ENCODE measurements around the gene OSBPL8.

The OSBPL8 gene

DNA sequence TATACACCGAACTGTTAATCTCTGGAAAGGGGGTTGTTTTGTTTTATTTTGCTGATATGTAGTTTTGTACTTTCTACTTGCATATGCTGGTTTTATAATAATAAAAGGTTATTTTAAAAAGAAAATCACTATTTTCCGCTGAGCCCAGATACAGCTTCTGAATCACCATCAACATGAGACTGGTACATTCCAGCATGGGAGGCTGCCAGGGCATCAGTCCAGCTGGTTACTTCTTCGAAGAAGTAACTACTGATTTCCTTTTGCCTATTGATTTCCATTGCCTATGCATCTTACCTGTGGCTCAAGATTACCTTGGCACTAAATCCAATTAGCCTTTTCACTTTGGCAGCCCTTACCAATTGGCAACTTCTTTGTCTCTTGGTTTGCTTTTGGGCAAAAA is 11.7 kb upstream of the OSBPL8 start:
- H3K27me3 ChIP-seq (ENCODE audit: insufficient read depth, low read length), result no peaks in the 10 kb centered on the region
- WGBS, result 84% methylated on average over 3 of the region's 3 CpGs

DNA sequence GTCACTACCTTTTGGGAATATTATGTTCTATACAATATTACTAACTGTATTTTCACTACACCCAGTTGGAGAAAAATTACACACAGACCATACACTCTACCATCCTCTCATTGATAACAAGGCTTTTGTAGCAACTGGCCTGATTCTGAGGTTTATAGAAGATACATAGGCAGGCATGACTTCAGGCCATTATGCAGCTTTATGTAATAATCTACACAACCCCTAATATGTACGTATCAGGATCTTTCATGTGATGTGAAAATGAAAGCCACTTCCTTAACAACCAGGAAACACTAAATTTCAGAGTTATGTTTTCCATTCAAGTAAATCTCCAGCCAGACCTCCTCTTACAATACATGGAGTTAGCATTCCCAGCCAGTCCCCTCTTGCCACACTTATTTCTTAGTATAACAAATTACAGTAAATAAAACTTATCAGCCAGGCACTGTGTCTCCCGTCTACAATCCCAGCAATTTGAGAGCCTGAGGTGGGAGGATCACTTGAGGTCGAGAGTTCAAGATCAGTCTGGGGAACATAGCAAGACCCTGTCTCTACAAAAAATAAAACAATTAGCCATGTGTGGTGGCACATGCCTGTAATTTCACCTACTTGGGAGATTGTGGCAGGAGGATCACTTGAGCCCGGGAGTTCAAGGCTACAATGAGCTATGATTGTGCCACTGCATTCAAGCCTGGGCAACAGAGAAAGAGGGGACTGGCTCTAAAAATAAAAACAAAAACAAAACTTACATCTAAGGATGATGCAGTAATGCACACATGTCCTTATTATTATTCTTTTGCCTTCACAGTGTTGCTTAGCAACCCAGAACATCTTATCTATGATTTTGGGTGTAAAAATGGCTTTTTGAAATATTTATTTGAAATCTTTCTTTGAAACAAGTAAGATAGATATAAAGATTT is 10.4 kb upstream of the OSBPL8 start:
- Histone ChIP-seq H3K27me3 (ENCODE audit: insufficient read depth, low read length) (no peaks in the 10 kb centered on the region), H3K4me1 (ENCODE audit: insufficient read depth, low read length) (no peaks in the 10 kb centered on the region), H3K4me3 (ENCODE audit: low read length) (no peak overlapping the region), H3K9me3 (ENCODE audit: insufficient read depth, low read depth, low read length) (peaks cover 14% of the 10 kb centered on the region), H3K36me3 (ENCODE audit: insufficient read depth, low read length) (no peaks in the 10 kb centered on the region), H3K27ac (ENCODE audit: low read depth, low read length) (no peak overlapping the region), H3K9ac (ENCODE audit: low read depth, low read length) (no peak overlapping the region)
- 81% methylated on average over 4 of the region's 4 CpGs for WGBS

More for the DNA sequence above, 11.7 kb upstream of the OSBPL8 start:
- Histone ChIP-seq H3K9me3 (ENCODE audit: insufficient read depth, low read depth, low read length) (peaks cover 14% of the 10 kb centered on the region), H3K4me3 (ENCODE audit: low read length) (no peak overlapping the region), H3K4me1 (ENCODE audit: insufficient read depth, low read length) (no peaks in the 10 kb centered on the region), H3K36me3 (ENCODE audit: insufficient read depth, low read length) (no peaks in the 10 kb centered on the region), H3K27ac (ENCODE audit: low read depth, low read length) (no peak overlapping the region), H3K9ac (ENCODE audit: low read depth, low read length) (no peak overlapping the region)

DNA sequence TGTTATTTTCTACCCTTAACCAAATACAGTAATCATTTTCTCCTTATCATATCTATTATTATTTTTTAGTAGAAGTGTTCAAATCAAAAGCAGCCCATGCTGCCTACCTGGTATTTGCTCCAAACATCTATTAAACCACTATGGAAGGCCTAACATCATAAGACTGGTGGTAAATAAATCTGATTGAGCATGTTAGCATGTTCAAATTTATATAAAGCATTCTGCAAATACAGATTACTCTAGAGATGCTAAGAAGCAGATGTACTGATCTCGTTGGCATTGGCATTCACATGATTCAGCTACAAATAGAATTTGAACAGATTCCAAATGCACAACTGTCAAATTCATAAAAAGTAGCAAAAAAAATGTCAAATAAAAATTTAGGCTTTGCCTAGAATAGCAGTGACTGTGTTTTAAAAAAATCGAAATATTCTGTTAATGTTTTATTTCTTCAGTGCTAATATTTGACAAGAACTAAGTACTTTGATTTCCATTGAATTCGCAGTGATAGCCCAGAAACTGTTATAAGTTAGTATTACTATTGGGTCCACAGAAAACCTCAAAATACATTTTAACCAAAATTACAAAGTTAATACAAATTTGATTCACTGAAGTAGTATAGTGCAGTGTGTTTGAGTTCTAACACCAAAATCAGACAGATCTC is 9.4 kb upstream of the OSBPL8 start:
- no peaks in the 10 kb centered on the region for H3K4me1 ChIP-seq (ENCODE audit: insufficient read depth, low read length)
- no peak overlapping the region for H3K9ac ChIP-seq (ENCODE audit: low read depth, low read length)
- H3K36me3 ChIP-seq (ENCODE audit: insufficient read depth, low read length), result no peaks in the 10 kb centered on the region
- peaks cover 12% of the 10 kb centered on the region for H3K9me3 ChIP-seq (ENCODE audit: insufficient read depth, low read depth, low read length)
- WGBS, result 92% methylated on average over 3 of the region's 3 CpGs
- no peak overlapping the region for H3K27ac ChIP-seq (ENCODE audit: low read depth, low read length)
- no peak overlapping the region for H3K4me3 ChIP-seq (ENCODE audit: low read length)
- H3K27me3 ChIP-seq (ENCODE audit: insufficient read depth, low read length), result no peaks in the 10 kb centered on the region

DNA sequence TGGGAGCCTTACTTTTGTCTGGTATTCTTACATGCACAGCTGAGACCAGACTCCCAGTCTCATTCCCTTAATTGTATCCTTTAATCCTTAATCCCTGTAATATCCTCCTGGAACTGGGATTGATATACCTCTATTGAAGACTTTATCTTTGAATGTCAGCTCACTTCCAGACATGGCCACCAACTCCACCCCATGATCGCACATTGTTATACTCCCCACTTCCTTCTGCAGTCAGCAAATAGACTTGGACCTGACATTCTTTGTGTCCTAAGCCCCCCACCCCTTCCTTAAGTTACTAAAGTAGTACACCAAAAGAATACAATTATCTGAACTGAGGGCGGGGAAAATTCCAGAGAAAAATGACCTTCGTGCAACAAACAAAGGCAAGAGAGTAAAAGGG is 8.6 kb upstream of the OSBPL8 start:
- Histone ChIP-seq H3K9ac (ENCODE audit: low read depth, low read length) (no peak overlapping the region), H3K27ac (ENCODE audit: low read depth, low read length) (no peak overlapping the region), H3K4me3 (ENCODE audit: low read length) (no peak overlapping the region), H3K36me3 (ENCODE audit: insufficient read depth, low read length) (no peaks in the 10 kb centered on the region), H3K27me3 (ENCODE audit: insufficient read depth, low read length) (no peaks in the 10 kb centered on the region), H3K9me3 (ENCODE audit: insufficient read depth, low read depth, low read length) (peaks cover 3% of the 10 kb centered on the region; the same call in 1 of the 2 replicates), H3K4me1 (ENCODE audit: insufficient read depth, low read length) (no peaks in the 10 kb centered on the region)
- WGBS, result 96% methylated on average over 1 of the region's 3 CpGs

DNA sequence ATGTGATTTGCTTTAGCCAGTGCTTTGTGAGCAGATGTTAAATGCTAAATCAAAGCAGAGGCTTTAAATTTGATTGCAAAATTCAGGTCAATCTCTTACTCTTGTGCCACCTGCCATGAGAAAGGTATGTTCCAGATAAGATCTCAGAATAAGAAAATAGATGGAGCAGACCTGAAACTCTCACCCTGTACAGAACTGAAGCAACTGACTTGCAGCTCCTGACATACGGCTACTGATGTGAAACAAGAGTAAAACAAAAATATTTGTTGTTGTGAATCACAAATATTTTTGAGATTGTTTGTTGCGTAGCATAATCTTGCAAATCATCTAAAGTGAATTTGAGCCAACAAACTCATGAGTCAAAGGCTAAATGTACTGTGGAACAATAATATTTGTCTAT is 3.5 kb upstream of the OSBPL8 start:
- no peak overlapping the region for H3K4me3 ChIP-seq (ENCODE audit: low read length)
- H3K4me1 ChIP-seq (ENCODE audit: insufficient read depth, low read length), result peaks cover 14% of the 10 kb centered on the region; the same call in 1 of the 2 replicates
- no peaks in the 10 kb centered on the region for H3K36me3 ChIP-seq (ENCODE audit: insufficient read depth, low read length)
- WGBS, result 97% methylated on average over 2 of the region's 2 CpGs
- H3K27ac ChIP-seq (ENCODE audit: low read depth, low read length), result no peak overlapping the region
- no peak overlapping the region for H3K9ac ChIP-seq (ENCODE audit: low read depth, low read length)
- no peaks in the 10 kb centered on the region for H3K27me3 ChIP-seq (ENCODE audit: insufficient read depth, low read length)
- no peaks in the 10 kb centered on the region for H3K9me3 ChIP-seq (ENCODE audit: insufficient read depth, low read depth, low read length)

- WGBS, result 52% methylated on average over 2 of the region's 3 CpGs
- Histone ChIP-seq H3K36me3 (ENCODE audit: insufficient read depth, low read length) (no peaks in the 10 kb centered on the region), H3K9ac (ENCODE audit: low read depth, low read length) (no peak overlapping the region), H3K27me3 (ENCODE audit: insufficient read depth, low read length) (no peaks in the 10 kb centered on the region), H3K4me3 (ENCODE audit: low read length) (no peak overlapping the region), H3K9me3 (ENCODE audit: insufficient read depth, low read depth, low read length) (no peaks in the 10 kb centered on the region), H3K4me1 (ENCODE audit: insufficient read depth, low read length) (peaks cover 20% of the 10 kb centered on the region; the same call in 1 of the 2 replicates), H3K27ac (ENCODE audit: low read depth, low read length) (no peak overlapping the region)
Observed at GRCh38 chr12:76562130-76562529, 2.6 kb upstream of the OSBPL8 start.

DNA sequence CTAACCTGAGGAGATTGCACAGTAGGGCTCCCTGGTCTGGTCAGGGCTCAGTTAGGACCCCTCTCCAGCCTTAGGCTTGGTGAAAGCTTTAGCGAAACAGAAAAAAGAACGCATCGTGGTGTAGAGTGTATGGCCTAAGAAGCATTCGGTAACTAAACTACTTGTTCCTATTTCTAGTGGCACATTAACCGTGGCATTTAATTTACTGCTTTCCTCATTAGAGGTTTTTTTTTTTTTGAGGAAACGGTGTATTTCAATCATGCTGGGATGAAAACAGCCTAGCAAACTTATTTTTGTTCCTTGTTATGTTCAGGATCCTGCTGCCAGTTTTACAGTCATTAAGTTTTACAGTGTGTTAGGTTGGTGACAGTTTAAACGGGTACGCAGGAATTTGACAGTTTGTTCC is 518 bp upstream of the OSBPL8 start:
- Histone ChIP-seq H3K9ac (ENCODE audit: low read depth, low read length) (peak overlapping the region; percentile 85), H3K27me3 (ENCODE audit: insufficient read depth, low read length) (no peaks in the 10 kb centered on the region), H3K4me1 (ENCODE audit: insufficient read depth, low read length) (peaks cover 20% of the 10 kb centered on the region; the same call in 1 of the 2 replicates), H3K27ac (ENCODE audit: low read depth, low read length) (peak overlapping the region; percentile 92), H3K4me3 (ENCODE audit: low read length) (peak overlapping the region; percentile 93), H3K36me3 (ENCODE audit: insufficient read depth, low read length) (no peaks in the 10 kb centered on the region), H3K9me3 (ENCODE audit: insufficient read depth, low read depth, low read length) (no peaks in the 10 kb centered on the region)
- 34% methylated on average over 8 of the region's 8 CpGs for WGBS

GRCh38 chr12:76558684-76559399 is 729 bp downstream of the OSBPL8 start:
- peak overlapping the region; percentile 91 for H3K27ac ChIP-seq (ENCODE audit: low read depth, low read length)

DNA sequence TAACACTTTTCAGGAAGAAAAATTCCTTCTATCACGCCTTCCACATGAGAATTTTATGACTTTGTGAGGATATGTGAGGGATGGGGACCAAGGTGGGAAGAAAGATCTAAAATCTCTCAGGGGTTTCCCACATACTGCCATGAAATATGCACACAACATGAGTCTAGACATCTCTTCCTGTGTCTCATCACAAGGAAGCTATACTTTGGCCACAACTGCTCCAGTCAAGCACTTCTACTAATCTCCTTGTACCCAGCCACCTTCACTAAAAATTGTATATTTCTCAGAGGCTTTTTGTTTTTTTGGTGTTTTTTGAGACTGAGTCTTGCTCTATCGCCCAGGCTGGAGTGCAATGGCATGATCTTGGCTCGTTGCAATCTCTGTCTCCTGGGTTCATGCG is 3.2 kb downstream of the OSBPL8 start:
- peaks cover 24% of the 10 kb centered on the region; the same call in 1 of the 2 replicates for H3K4me1 ChIP-seq (ENCODE audit: insufficient read depth, low read length)
- H3K9ac ChIP-seq (ENCODE audit: low read depth, low read length), result no peak overlapping the region
- no peaks in the 10 kb centered on the region for H3K27me3 ChIP-seq (ENCODE audit: insufficient read depth, low read length)
- H3K27ac ChIP-seq (ENCODE audit: low read depth, low read length), result no peak overlapping the region
- no peaks in the 10 kb centered on the region for H3K9me3 ChIP-seq (ENCODE audit: insufficient read depth, low read depth, low read length)
- 97% methylated on average over 3 of the region's 4 CpGs for WGBS
- H3K36me3 ChIP-seq (ENCODE audit: insufficient read depth, low read length), result no peaks in the 10 kb centered on the region
- H3K4me3 ChIP-seq (ENCODE audit: low read length), result no peak overlapping the region

More at GRCh38 chr12:76558684-76559399, 729 bp downstream of the OSBPL8 start:
- Histone ChIP-seq H3K27me3 (ENCODE audit: insufficient read depth, low read length) (no peaks in the 10 kb centered on the region), H3K9ac (ENCODE audit: low read depth, low read length) (peak overlapping the region; percentile 87), H3K4me3 (ENCODE audit: low read length) (peak overlapping the region; percentile 93), H3K36me3 (ENCODE audit: insufficient read depth, low read length) (no peaks in the 10 kb centered on the region), H3K4me1 (ENCODE audit: insufficient read depth, low read length) (peaks cover 20% of the 10 kb centered on the region; the same call in 1 of the 2 replicates), H3K9me3 (ENCODE audit: insufficient read depth, low read depth, low read length) (no peaks in the 10 kb centered on the region)
- WGBS, result under 1% methylated on average over 33 of the region's 33 CpGs

DNA sequence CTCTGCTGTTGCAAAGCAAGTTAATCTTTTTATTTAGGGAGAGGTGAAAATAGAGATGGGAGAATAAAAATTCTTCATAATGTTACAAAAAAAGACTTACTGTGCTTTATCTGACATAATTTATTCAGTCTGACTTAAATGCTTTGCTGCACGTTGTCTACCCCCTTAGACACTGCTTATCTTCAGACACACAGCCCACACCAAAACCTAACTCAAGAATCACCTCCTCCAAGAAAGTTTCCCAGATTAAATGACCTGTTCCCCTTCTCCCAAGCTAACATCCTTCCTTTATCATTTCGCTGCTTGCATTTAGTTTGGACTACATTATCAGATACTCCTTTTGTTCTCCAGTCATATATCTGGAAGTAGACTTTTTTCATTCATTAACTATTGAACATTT is 3.8 kb downstream of the OSBPL8 start:
- 93% methylated on average over 2 of the region's 2 CpGs for WGBS
- H3K27me3 ChIP-seq (ENCODE audit: insufficient read depth, low read length), result no peaks in the 10 kb centered on the region

More for the DNA sequence above, 3.8 kb downstream of the OSBPL8 start:
- Histone ChIP-seq H3K9ac (ENCODE audit: low read depth, low read length) (no peak overlapping the region), H3K4me3 (ENCODE audit: low read length) (no peak overlapping the region), H3K36me3 (ENCODE audit: insufficient read depth, low read length) (no peaks in the 10 kb centered on the region), H3K4me1 (ENCODE audit: insufficient read depth, low read length) (peaks cover 25% of the 10 kb centered on the region; the same call in 1 of the 2 replicates), H3K27ac (ENCODE audit: low read depth, low read length) (no peak overlapping the region), H3K9me3 (ENCODE audit: insufficient read depth, low read depth, low read length) (no peaks in the 10 kb centered on the region)
